HCT116 (cell line): Measurements from ENCODE around the gene MED27. TPM values are rescaled to one million over a fixed set of nuclear protein-coding genes. Genes with fewer than 3 reads are reported as not detected.
A peak's percentile ranks its signal among the peaks of the same experiment; 100 is the strongest.

Source experiments
- ATAC-seq: fragments of 200-7000 bp; cut with Tn5 transposase; 2 replicates; pipeline ENCODE4 v1.9.1; 2020; ENCODE audit warnings: mild to moderate bottlenecking, moderate library complexity
- BruUV-seq: library from RNA; stranded (reverse); fragments of 400-500 nt; replicated peaks from 2 replicates; lab custom pipeline; 2021; lab: Mats Ljungman, UMichigan
- CTCF ChIA-PET: fragments of 300-600 bp; sonication (Branson Sonifier 250); formaldehyde crosslinking; loops from one replicate; lab custom pipeline; 2021; ENCODE audit warnings: antibody characterized with exemption; lab: Charles Lee
- POLR2A ChIA-PET: fragments of 300-600, 350-600 bp; sonication (Branson Sonifier 250); formaldehyde crosslinking; loops from one replicate; lab custom pipeline; 2021; ENCODE audit warnings: antibody characterized with exemption; lab: Charles Lee
- RAD21 ChIA-PET, 2 experiments: fragments of 300-600 bp; sonication (Branson Sonifier 250); formaldehyde crosslinking; loops; one replicate each; lab custom pipeline; 2023; ENCODE audit warnings: low total read pairs in 2 of 2; ENCODE audit not compliant: uncharacterized antibody in 2 of 2, unreplicated experiment in 2 of 2, low non-redundant PET in 1 of 2; lab: Charles Lee
- DNase-seq: peaks from one replicate; pipeline ENCODE4 v3.0.0-alpha.2; 2010; ENCODE audit warnings: low read depth, low spot score
- H2AFZ ChIP-seq: fragments of 200-600 bp; shearing (Covaris generic), sonication (generic); 2 replicates; pipeline ENCODE4 v1.6.1; 2017; ENCODE audit warnings: low read depth, mixed run types, mixed read lengths, antibody characterized with exemption, low read length; ENCODE audit not compliant: poor library complexity, severe bottlenecking
- H3K27ac ChIP-seq: 2 replicates; pipeline ENCODE4 v1.5.1; 2012; ENCODE audit warnings: low read depth, low read length
- H3K27me3 ChIP-seq: fragments of 200-600 bp; sonication (generic); 2 replicates; pipeline ENCODE4 v1.6.1; 2016; ENCODE audit warnings: mixed run types, low read length, mixed read lengths; ENCODE audit not compliant: insufficient read depth
- H3K36me3 ChIP-seq, 2 experiments: fragments of 200-500 bp in 1 of 2; fragments of 200-600 bp in 1 of 2; sonication (Bioruptor generic) in 1 of 2; sonication (generic) in 1 of 2; 2 replicates each; pipeline versions ENCODE4 v1.5.1 to v1.6.1; 2014 to 2016; ENCODE audit warnings: low read length in 2 of 2, inconsistent platforms in 1 of 2, mixed read lengths in 1 of 2, mixed run types in 1 of 2; ENCODE audit not compliant: insufficient read depth in 2 of 2, control insufficient read depth in 1 of 2
- H3K4me1 ChIP-seq, 2 experiments: fragments of 200-600 bp in 1 of 2; sonication (generic) in 1 of 2; 2 replicates each; pipeline versions ENCODE4 v1.5.1 to v1.6.1; 2012 to 2017; ENCODE audit warnings: low read length in 2 of 2, inconsistent platforms in 1 of 2, mild to moderate bottlenecking in 1 of 2, mixed read lengths in 1 of 2, mixed run types in 1 of 2, moderate library complexity in 1 of 2; ENCODE audit not compliant: insufficient read depth in 2 of 2, control insufficient read depth in 1 of 2
- H3K4me2 ChIP-seq: fragments of 200-600 bp; sonication (generic); 2 replicates; pipeline ENCODE4 v1.6.1; 2017; ENCODE audit warnings: mixed run types, low read length, mixed read lengths
- H3K4me3 ChIP-seq, 2 experiments: fragments of 200-600 bp in 1 of 2; sonication (generic) in 1 of 2; replicated peaks in 1 of 2; 2 replicates each; pipeline ENCODE4 v1.5.1; 2011 to 2016; ENCODE audit warnings: low read length in 2 of 2, control low read depth in 1 of 2, low read depth in 1 of 2, mild to moderate bottlenecking in 1 of 2, mixed read lengths in 1 of 2, mixed run types in 1 of 2
- H3K79me2 ChIP-seq: fragments of 200-600 bp; sonication (generic); 2 replicates; pipeline ENCODE4 v1.6.1; 2017; ENCODE audit warnings: mild to moderate bottlenecking, mixed run types, low read length, moderate library complexity, mixed read lengths; ENCODE audit not compliant: insufficient read depth
- H3K9ac ChIP-seq: fragments of 200-600 bp; sonication (generic); 2 replicates; pipeline ENCODE4 v1.6.1; 2016; ENCODE audit warnings: low read length, mixed read lengths
- H3K9me2 ChIP-seq: fragments of 200-600 bp; sonication (generic), shearing (Covaris generic); 2 replicates; pipeline ENCODE4 v1.6.1; 2017; ENCODE audit warnings: mixed run types, mild to moderate bottlenecking, moderate library complexity; ENCODE audit not compliant: insufficient read depth
- H3K9me3 ChIP-seq, 2 experiments: fragments of 200-500 bp in 1 of 2; fragments of 200-600 bp in 1 of 2; sonication (Bioruptor generic) in 1 of 2; sonication (generic) in 1 of 2; 2 replicates each; pipeline ENCODE4 v1.6.1; 2014 to 2017; ENCODE audit warnings: low read length in 2 of 2, mixed read lengths in 2 of 2, inconsistent platforms in 1 of 2, low read depth in 1 of 2, mild to moderate bottlenecking in 1 of 2, mixed run types in 1 of 2, moderate library complexity in 1 of 2; ENCODE audit not compliant: control insufficient read depth in 1 of 2, insufficient read depth in 1 of 2
- H4K20me1 ChIP-seq: fragments of 200-600 bp; sonication (generic), shearing (Covaris generic); 2 replicates; pipeline ENCODE4 v1.6.1; 2017; ENCODE audit warnings: mixed run types, mild to moderate bottlenecking, moderate library complexity; ENCODE audit not compliant: insufficient read depth
- CEBPB ChIP-seq: IDR thresholded peaks from 2 replicates; pipeline ENCODE4 v1.6.1; 2012; ENCODE audit warnings: low read depth
- CTCF ChIP-seq, 3 experiments: fragments of 200-600 bp in 1 of 3; sonication (generic) in 1 of 3; IDR thresholded peaks in 2 of 3; conservative IDR thresholded peaks in 1 of 3; 2 replicates each; pipeline ENCODE4 v1.5.1; 2012 to 2017; ENCODE audit warnings: low read depth in 2 of 3, low read length in 2 of 3, antibody characterized with exemption in 1 of 3, borderline replicate concordance in 1 of 3, control low read depth in 1 of 3, mild to moderate bottlenecking in 1 of 3, mixed read lengths in 1 of 3, mixed run types in 1 of 3, moderate library complexity in 1 of 3; ENCODE audit not compliant: insufficient read depth in 1 of 3
- ELF1 ChIP-seq: IDR thresholded peaks from 2 replicates; pipeline ENCODE4 v1.6.1; 2012; ENCODE audit warnings: low read depth, borderline replicate concordance
- EZH2 ChIP-seq: fragments of 200-600 bp; sonication (generic); IDR thresholded peaks from 2 replicates; pipeline ENCODE4 v1.6.1; 2017; ENCODE audit warnings: antibody characterized with exemption, mixed run types
- EZH2phosphoT487 ChIP-seq: fragments of 200-600 bp; IDR thresholded peaks from 2 replicates; pipeline ENCODE4 v1.6.1; 2018; ENCODE audit warnings: antibody characterized with exemption, borderline replicate concordance
- JUND ChIP-seq: IDR thresholded peaks from 2 replicates; pipeline ENCODE4 v1.6.1; 2012
- POLR2A ChIP-seq: IDR thresholded peaks from 2 replicates; pipeline ENCODE4 v1.7.0; 2011; ENCODE audit warnings: borderline replicate concordance; ENCODE audit not compliant: insufficient read depth, insufficient read length; ENCODE audit errors: extremely low read depth
- RAD21 ChIP-seq: IDR thresholded peaks from 2 replicates; pipeline ENCODE4 v1.6.1; 2012; ENCODE audit warnings: low read depth, mild to moderate bottlenecking
- SRF ChIP-seq: IDR thresholded peaks from 2 replicates; pipeline ENCODE4 v1.6.1; 2012; ENCODE audit warnings: low read depth
- TCF7L2 ChIP-seq: IDR thresholded peaks from 2 replicates; pipeline ENCODE4 v1.7.0; 2011; ENCODE audit warnings: borderline replicate concordance, inconsistent platforms; ENCODE audit not compliant: insufficient read depth, insufficient read length; ENCODE audit errors: extremely low read depth
- YY1 ChIP-seq: IDR thresholded peaks from 2 replicates; pipeline ENCODE4 v1.6.1; 2011; ENCODE audit warnings: low read length, low read depth, moderate library complexity, mild to moderate bottlenecking; ENCODE audit not compliant: insufficient replicate concordance; ENCODE audit errors: extremely low read depth
- ZNF274 ChIP-seq: fragments of 200-500 bp; sonication (Bioruptor generic); IDR thresholded peaks from 2 replicates; pipeline ENCODE4 v1.6.1; 2014; ENCODE audit warnings: mild to moderate bottlenecking, low read depth, low read length, inconsistent platforms
- intact Hi-C: fragments of 100-400 bp; cut with micrococcal nuclease; formaldehyde crosslinking; loops from 2 replicates; pipeline ENCODE4 v1.10.0; 2022
- total RNA-seq: library from RNA; stranded (reverse); gene quantifications from one replicate; pipeline ENCODE4 v1.2.1, GENCODE V29; 2021; ENCODE audit not compliant: unreplicated experiment

MED27 gene
- total RNA-seq, 1 experiment from 2014 or later: 26.9 TPM

DNA sequence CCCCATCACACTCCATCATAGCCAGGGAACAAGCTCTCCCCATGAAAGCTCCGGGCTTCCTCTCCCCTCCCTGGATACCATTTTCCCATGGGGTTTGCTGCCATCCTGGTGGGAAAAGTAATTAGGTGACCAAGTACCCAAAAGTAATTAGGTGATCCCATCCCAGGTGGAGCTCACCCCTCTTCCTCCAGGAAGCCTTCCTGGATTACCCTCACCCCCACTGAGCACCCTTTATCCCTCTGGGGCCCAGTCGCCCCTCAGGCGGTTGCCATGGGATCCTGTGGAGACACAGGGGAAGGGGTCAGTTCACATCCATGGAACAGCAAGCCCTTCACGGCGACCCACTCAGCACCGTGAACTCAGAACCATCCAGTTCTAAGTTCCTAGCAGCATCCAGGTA, 265.0 kb downstream of the MED27 start:
- no peak overlapping the region for H3K9ac ChIP-seq
- H3K9me3 ChIP-seq: no peaks in the 10 kb centered on the region
- POLR2A ChIA-PET: no interaction called here
- no peaks in the 10 kb centered on the region; the same call in 1 of the 2 replicates for H3K27me3 ChIP-seq
- no peak overlapping the region for H3K4me3 ChIP-seq
- TF ChIP-seq TCF7L2 (no peak), SRF (no peak), ZNF274 (no peak), JUND (no peak), YY1 (no peak), ELF1 (no peak), EZH2phosphoT487 (no peak), EZH2 (no peak), POLR2A (no peak), RAD21 (no peak)
- H3K79me2 ChIP-seq: no peaks in the 10 kb centered on the region
- CTCF ChIA-PET: no interaction called here
- H2AFZ ChIP-seq: no peak overlapping the region
- RAD21 ChIA-PET: no interaction called here
- intact Hi-C loops: no loop called here
- no peaks in the 10 kb centered on the region for H3K9me2 ChIP-seq
- DNase-seq (no peak), ATAC-seq (no peak)
- BruUV-seq: no TSS peak
- no peaks in the 10 kb centered on the region for H3K36me3 ChIP-seq
- H3K27ac ChIP-seq: no peak overlapping the region
- H4K20me1 ChIP-seq: no peaks in the 10 kb centered on the region
- H3K4me2 ChIP-seq: no peak overlapping the region
- H3K4me1 ChIP-seq: peaks cover 2 to 12% of the 10 kb centered on the region in 2 experiments; a peak in 1 of 4 replicates

GRCh38 chr9:131813116-131813515, 266.6 kb downstream of the MED27 start:
- intact Hi-C loops: no loop called here
- Histone ChIP-seq H3K27me3 (no peaks in the 10 kb centered on the region), H3K9me3 (no peaks in the 10 kb centered on the region), H4K20me1 (no peaks in the 10 kb centered on the region), H3K4me3 (no peak overlapping the region), H3K27ac (no peak overlapping the region), H3K9me2 (no peaks in the 10 kb centered on the region), H3K4me1 (peaks cover 2 to 12% of the 10 kb centered on the region in 2 experiments; a peak in 1 of 4 replicates), H3K36me3 (no peaks in the 10 kb centered on the region), H3K4me2 (no peak overlapping the region), H2AFZ (no peak overlapping the region), H3K9ac (no peak overlapping the region), H3K79me2 (no peaks in the 10 kb centered on the region)
- TF ChIP-seq CTCF (IDR thresholded peaks at IDR 0.05 in 2 of 3, conservative IDR thresholded peaks at IDR 0.05 in 1 of 3; ENCODE audit: borderline replicate concordance in 1 of 3, insufficient read depth in 1 of 3, low read depth in 2 of 3, low read length in 2 of 3) (0 out of 6 replicates have a peak, but pooled peaks of 1 of the 3 experiments have one; percentile 14), JUND (no peak), RAD21 (0 out of 2 replicates have a peak, but pooled peaks have one; percentile 17), CEBPB (no peak)
- ChIA-PET POLR2A (no interaction called here), RAD21 (interaction anchor here in 1 of 2 experiments (0.6 kb wide), 1 partner anchor 321 kb away, joined by 4 read pairs; no protein-coding TSS in a partner anchor), CTCF (no interaction called here)
- no TSS peak for BruUV-seq
- ATAC-seq: peak; percentile 51
- no peak for DNase-seq
